ENCODE results near the gene FBLN2.

GRCh38 chr3:13549623-13550422 is 898 bp downstream of the FBLN2 start:
- TF ChIP-seq MAX (IDR thresholded peaks at IDR 0.05), result no peak
- no peak for TF ChIP-seq REST (IDR thresholded peaks at IDR 0.05; ENCODE audit: low read depth)
